HFFc6 (cell line): ENCODE results near the gene ACSL1. TPM values are rescaled to one million over a fixed set of nuclear protein-coding genes. Genes with fewer than 3 reads are reported as not detected.
A peak's percentile ranks its signal among the peaks of the same experiment; 100 is the strongest.

ENCODE experiments used
- DNase-seq: peaks from one replicate; pipeline ENCODE4 v3.0.0-alpha.2; 2018
- H3K27ac Mint-ChIP-seq: 2 replicates; pipeline ENCODE4 v1.8.0; 2020; ENCODE audit warnings: mild to moderate bottlenecking, mixed read lengths
- H3K27me3 Mint-ChIP-seq: 2 replicates; pipeline ENCODE4 v1.8.0; 2021; ENCODE audit warnings: mild to moderate bottlenecking, moderate library complexity, mixed read lengths; ENCODE audit not compliant: insufficient read depth
- H3K36me3 Mint-ChIP-seq: 2 replicates; pipeline ENCODE4 v1.8.0; 2021; ENCODE audit warnings: low read depth, mixed read lengths
- H3K4me1 Mint-ChIP-seq: 2 replicates; pipeline ENCODE4 v1.8.0; 2020; ENCODE audit warnings: low read depth, mixed read lengths
- H3K4me3 Mint-ChIP-seq: 2 replicates; pipeline ENCODE4 v1.8.0; 2020; ENCODE audit warnings: mild to moderate bottlenecking, moderate library complexity, mixed read lengths
- H3K9me3 Mint-ChIP-seq: 2 replicates; pipeline ENCODE4 v1.8.0; 2020; ENCODE audit warnings: mild to moderate bottlenecking, mixed read lengths
- CTCF ChIP-seq: fragments of 200-600 bp; sonication (generic); IDR thresholded peaks from 2 replicates; pipeline ENCODE4 v1.5.0; 2021; ENCODE audit warnings: antibody characterized with exemption, mild to moderate bottlenecking
- total RNA-seq, 6 experiments: library from RNA; stranded (reverse); fragmentation: NEBNext Ultra II Directional; extraction: Animal tissue kit (Norgen Biotek cat#: 25700); gene quantifications; 2 replicates in 1 of 6; 3 replicates in 5 of 6; pipeline ENCODE4 v1.2.3, GENCODE V29; 2021

Gene ACSL1
- total RNA-seq, 6 experiments from 2014 or later = 21.7 to 24.0 (median 22.9) TPM

- peaks cover 2% of the 10 kb centered on the region; the same call in 1 of the 2 replicates for H3K27me3 Mint-ChIP-seq
- no peaks in the 10 kb centered on the region for H3K9me3 Mint-ChIP-seq
- H3K27ac Mint-ChIP-seq = no peak overlapping the region
- TF ChIP-seq CTCF = no peak
- no peak overlapping the region; the same call in 1 of the 2 replicates for H3K4me3 Mint-ChIP-seq
- no peaks in the 10 kb centered on the region for H3K36me3 Mint-ChIP-seq
- peaks cover 48% of the 10 kb centered on the region for H3K4me1 Mint-ChIP-seq
- no peak for DNase-seq
Measured at GRCh38 chr4:184812199-184812542, 13.6 kb downstream of the ACSL1 start.

- peaks cover 2% of the 10 kb centered on the region; the same call in 1 of the 2 replicates for H3K27me3 Mint-ChIP-seq
Measured at GRCh38 chr4:184811526-184812198, 14.1 kb downstream of the ACSL1 start.

GRCh38 chr4:184810720-184811119 is 15.0 kb downstream of the ACSL1 start:
- no peak overlapping the region for H3K27ac Mint-ChIP-seq
- no peak overlapping the region for H3K4me3 Mint-ChIP-seq
- H3K4me1 Mint-ChIP-seq = peaks cover 48% of the 10 kb centered on the region
- no peaks in the 10 kb centered on the region for H3K36me3 Mint-ChIP-seq
- peaks cover 2% of the 10 kb centered on the region; the same call in 1 of the 2 replicates for H3K27me3 Mint-ChIP-seq
- DNase-seq = no peak
- H3K9me3 Mint-ChIP-seq = no peaks in the 10 kb centered on the region
- no peak for TF ChIP-seq CTCF

More at GRCh38 chr4:184811526-184812198, 14.1 kb downstream of the ACSL1 start:
- peaks cover 48% of the 10 kb centered on the region for H3K4me1 Mint-ChIP-seq
- no peak overlapping the region for H3K27ac Mint-ChIP-seq
- no peaks in the 10 kb centered on the region for H3K36me3 Mint-ChIP-seq
- H3K4me3 Mint-ChIP-seq = no peak overlapping the region
- no peak for TF ChIP-seq CTCF
- DNase-seq = no peak
- H3K9me3 Mint-ChIP-seq = no peaks in the 10 kb centered on the region

- H3K27ac Mint-ChIP-seq = no peak overlapping the region
- peaks cover 33% of the 10 kb centered on the region for H3K4me1 Mint-ChIP-seq
- no peak for DNase-seq
- no peak for TF ChIP-seq CTCF
- peaks cover 2% of the 10 kb centered on the region; the same call in 1 of the 2 replicates for H3K27me3 Mint-ChIP-seq
- H3K4me3 Mint-ChIP-seq = no peak overlapping the region
- H3K36me3 Mint-ChIP-seq = no peaks in the 10 kb centered on the region
- H3K9me3 Mint-ChIP-seq = no peaks in the 10 kb centered on the region
Measured at GRCh38 chr4:184808713-184809050, 17.1 kb downstream of the ACSL1 start.

GRCh38 chr4:184807797-184808712 is 17.7 kb downstream of the ACSL1 start:
- no peaks in the 10 kb centered on the region for H3K9me3 Mint-ChIP-seq
- peaks cover 28% of the 10 kb centered on the region for H3K4me1 Mint-ChIP-seq
- H3K4me3 Mint-ChIP-seq = no peak overlapping the region
- no peak for TF ChIP-seq CTCF
- DNase-seq = peak; percentile 71
- no peaks in the 10 kb centered on the region for H3K36me3 Mint-ChIP-seq
- H3K27me3 Mint-ChIP-seq = peaks cover 2% of the 10 kb centered on the region; the same call in 1 of the 2 replicates
- H3K27ac Mint-ChIP-seq = no peak overlapping the region
